ENCODE measurements around the gene DENND4A. TPM values are rescaled to one million over a fixed set of nuclear protein-coding genes. Genes with fewer than 3 reads are reported as not detected.
A peak's percentile ranks its signal among the peaks of the same experiment; 100 is the strongest.

DENND4A gene
- total RNA-seq, 1 experiment from 2014 or later: 14.4 TPM

DNA sequence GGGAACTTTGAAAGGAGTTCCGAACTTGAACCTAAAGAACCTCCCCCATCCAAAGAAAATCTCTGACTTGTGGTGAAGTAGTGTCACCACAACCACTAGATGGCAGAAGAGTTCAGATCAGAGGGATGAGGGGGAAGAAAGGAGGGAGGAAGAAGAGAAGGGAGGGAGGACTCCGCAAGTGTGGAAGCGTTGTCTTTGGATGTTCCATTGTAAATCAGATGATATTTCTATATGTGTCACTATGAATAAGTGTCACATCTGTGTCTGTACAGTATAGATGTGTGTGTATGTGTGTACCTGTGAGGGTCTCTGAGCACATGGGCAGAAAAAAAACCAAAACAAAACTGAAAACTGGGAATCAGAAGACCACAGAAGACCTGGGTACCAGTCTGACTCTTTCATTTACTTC, 153.4 kb downstream of the DENND4A start:
- no peak overlapping the region for H3K27ac ChIP-seq (ENCODE audit: low read length)
- ATAC-seq (peak; percentile 86), DNase-seq (ENCODE audit: low read depth, low spot score) (peak; percentile 39)
- TF ChIP-seq, protein P1, sequence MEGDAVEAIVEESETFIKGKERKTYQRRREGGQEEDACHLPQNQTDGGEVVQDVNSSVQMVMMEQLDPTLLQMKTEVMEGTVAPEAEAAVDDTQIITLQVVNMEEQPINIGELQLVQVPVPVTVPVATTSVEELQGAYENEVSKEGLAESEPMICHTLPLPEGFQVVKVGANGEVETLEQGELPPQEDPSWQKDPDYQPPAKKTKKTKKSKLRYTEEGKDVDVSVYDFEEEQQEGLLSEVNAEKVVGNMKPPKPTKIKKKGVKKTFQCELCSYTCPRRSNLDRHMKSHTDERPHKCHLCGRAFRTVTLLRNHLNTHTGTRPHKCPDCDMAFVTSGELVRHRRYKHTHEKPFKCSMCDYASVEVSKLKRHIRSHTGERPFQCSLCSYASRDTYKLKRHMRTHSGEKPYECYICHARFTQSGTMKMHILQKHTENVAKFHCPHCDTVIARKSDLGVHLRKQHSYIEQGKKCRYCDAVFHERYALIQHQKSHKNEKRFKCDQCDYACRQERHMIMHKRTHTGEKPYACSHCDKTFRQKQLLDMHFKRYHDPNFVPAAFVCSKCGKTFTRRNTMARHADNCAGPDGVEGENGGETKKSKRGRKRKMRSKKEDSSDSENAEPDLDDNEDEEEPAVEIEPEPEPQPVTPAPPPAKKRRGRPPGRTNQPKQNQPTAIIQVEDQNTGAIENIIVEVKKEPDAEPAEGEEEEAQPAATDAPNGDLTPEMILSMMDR (IDR thresholded peaks at IDR 0.05): peak; percentile 86
- TF ChIP-seq, protein P2, sequence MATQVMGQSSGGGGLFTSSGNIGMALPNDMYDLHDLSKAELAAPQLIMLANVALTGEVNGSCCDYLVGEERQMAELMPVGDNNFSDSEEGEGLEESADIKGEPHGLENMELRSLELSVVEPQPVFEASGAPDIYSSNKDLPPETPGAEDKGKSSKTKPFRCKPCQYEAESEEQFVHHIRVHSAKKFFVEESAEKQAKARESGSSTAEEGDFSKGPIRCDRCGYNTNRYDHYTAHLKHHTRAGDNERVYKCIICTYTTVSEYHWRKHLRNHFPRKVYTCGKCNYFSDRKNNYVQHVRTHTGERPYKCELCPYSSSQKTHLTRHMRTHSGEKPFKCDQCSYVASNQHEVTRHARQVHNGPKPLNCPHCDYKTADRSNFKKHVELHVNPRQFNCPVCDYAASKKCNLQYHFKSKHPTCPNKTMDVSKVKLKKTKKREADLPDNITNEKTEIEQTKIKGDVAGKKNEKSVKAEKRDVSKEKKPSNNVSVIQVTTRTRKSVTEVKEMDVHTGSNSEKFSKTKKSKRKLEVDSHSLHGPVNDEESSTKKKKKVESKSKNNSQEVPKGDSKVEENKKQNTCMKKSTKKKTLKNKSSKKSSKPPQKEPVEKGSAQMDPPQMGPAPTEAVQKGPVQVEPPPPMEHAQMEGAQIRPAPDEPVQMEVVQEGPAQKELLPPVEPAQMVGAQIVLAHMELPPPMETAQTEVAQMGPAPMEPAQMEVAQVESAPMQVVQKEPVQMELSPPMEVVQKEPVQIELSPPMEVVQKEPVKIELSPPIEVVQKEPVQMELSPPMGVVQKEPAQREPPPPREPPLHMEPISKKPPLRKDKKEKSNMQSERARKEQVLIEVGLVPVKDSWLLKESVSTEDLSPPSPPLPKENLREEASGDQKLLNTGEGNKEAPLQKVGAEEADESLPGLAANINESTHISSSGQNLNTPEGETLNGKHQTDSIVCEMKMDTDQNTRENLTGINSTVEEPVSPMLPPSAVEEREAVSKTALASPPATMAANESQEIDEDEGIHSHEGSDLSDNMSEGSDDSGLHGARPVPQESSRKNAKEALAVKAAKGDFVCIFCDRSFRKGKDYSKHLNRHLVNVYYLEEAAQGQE (IDR thresholded peaks at IDR 0.05; ENCODE audit: insufficient read depth in 1 of 2, low read depth in 2 of 2, low read length in 1 of 2): no peak
- no TSS peak for BruUV-seq (replicated peaks)
- ChIA-PET POLR2A (no interaction called here), CTCF (interaction anchor here (0.6 kb wide), 1 partner anchor 299 kb away, joined by 3 read pairs; no protein-coding TSS in a partner anchor)
- peaks cover 6% of the 10 kb centered on the region; the same call in 1 of the 2 replicates for H3K4me1 ChIP-seq (ENCODE audit: control insufficient read depth, insufficient read depth, low read length)
- H3K4me3 ChIP-seq (ENCODE audit: low read depth in 2 of 2, low read length in 2 of 2): no peak overlapping the region
- intact Hi-C loops (cut with micrococcal nuclease; ENCODE audit: unreplicated experiment): loop anchor here (10.0 kb wide), 1 partner anchor 186 kb away; no protein-coding TSS in a partner anchor
- no peaks in the 10 kb centered on the region for H3K36me3 ChIP-seq (ENCODE audit: control insufficient read depth, insufficient read depth, low read length)
- in situ Hi-C loops (cut with HindIII; ENCODE audit: low pct_unique_long_range_greater_than_20kb, low sequenced_read_pairs): no loop called here
- no peaks in the 10 kb centered on the region for H3K27me3 ChIP-seq (ENCODE audit: control insufficient read depth, insufficient read depth, low read length)
- no peaks in the 10 kb centered on the region for H3K9me3 ChIP-seq (ENCODE audit: control insufficient read depth, insufficient read depth, low read depth, low read length)

DNA sequence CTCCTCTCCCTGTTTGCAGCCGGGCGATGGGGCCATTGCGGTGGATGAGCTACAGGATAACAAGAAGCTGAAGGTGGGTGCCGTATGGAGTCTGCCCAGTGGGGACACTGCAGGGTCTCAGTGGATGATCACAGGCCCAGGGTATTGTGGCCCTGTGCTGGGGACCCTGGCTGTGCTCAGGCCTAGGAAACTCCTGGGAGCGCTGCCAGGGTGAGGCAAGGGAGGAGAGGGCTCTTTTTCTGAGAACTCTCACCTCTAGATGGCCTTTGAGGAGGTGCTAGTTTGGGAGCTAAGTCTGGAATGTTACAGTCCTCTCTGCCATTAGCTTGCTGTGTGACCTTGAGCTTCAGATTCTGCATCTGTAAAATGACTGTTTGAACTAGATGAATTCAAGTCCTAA, 154.0 kb downstream of the DENND4A start:
- ChIA-PET CTCF (interaction anchor here (0.5 to 0.6 kb wide), 2 partner anchors 47 to 88 kb away, joined by 4 to 6 read pairs; no protein-coding TSS in a partner anchor), POLR2A (no interaction called here)
- intact Hi-C loops (cut with micrococcal nuclease; ENCODE audit: unreplicated experiment): loop anchor here (10.0 kb wide), 1 partner anchor 187 kb away; no protein-coding TSS in a partner anchor
- Histone ChIP-seq H3K9me3 (ENCODE audit: control insufficient read depth, insufficient read depth, low read depth, low read length) (no peaks in the 10 kb centered on the region), H3K4me1 (ENCODE audit: control insufficient read depth, insufficient read depth, low read length) (peaks cover 6% of the 10 kb centered on the region; the same call in 1 of the 2 replicates), H3K4me3 (ENCODE audit: low read depth in 2 of 2, low read length in 2 of 2) (no peak overlapping the region), H3K27ac (ENCODE audit: low read length) (no peak overlapping the region), H3K27me3 (ENCODE audit: control insufficient read depth, insufficient read depth, low read length) (no peaks in the 10 kb centered on the region), H3K36me3 (ENCODE audit: control insufficient read depth, insufficient read depth, low read length) (no peaks in the 10 kb centered on the region)
- ATAC-seq (no peak), DNase-seq (ENCODE audit: low read depth, low spot score) (no peak)
- in situ Hi-C loops (cut with HindIII; ENCODE audit: low pct_unique_long_range_greater_than_20kb, low sequenced_read_pairs): no loop called here
- no peak for TF ChIP-seq SIN3A (IDR thresholded peaks at IDR 0.05; ENCODE audit: borderline replicate concordance, insufficient read depth, low read depth, low read length)
- TF ChIP-seq, protein P2 (IDR thresholded peaks at IDR 0.05; ENCODE audit: insufficient read depth in 1 of 2, low read depth in 2 of 2, low read length in 1 of 2): no peak
- no peak for TF ChIP-seq TCF7L2 (IDR thresholded peaks at IDR 0.05; ENCODE audit: low read depth, low read length)
- TF ChIP-seq, protein P1 (IDR thresholded peaks at IDR 0.05): no peak
- no peak for TF ChIP-seq POLR2AphosphoS5 (IDR thresholded peaks at IDR 0.05; ENCODE audit: low read depth, low read length)
- no TSS peak for BruUV-seq (replicated peaks)

All from Panc1 (cell line).